Measurements from ENCODE around the gene OTUB2. TPM values are rescaled to one million over a fixed set of nuclear protein-coding genes. Genes with fewer than 3 reads are reported as not detected.
A peak's percentile ranks its signal among the peaks of the same experiment; 100 is the strongest.

The OTUB2 gene
- total and polyA plus RNA-seq, 2 of the 8 experiments (the other 6 are each of a cell fraction or from before 2014, with no cell fraction given) = 2.2 to 4.2 TPM

- TF ChIP-seq RAD21 (IDR thresholded peaks at IDR 0.05 in 1 of 2, conservative IDR thresholded peaks at IDR 0.05 in 1 of 2; ENCODE audit: low read depth in 2 of 2, low read length in 2 of 2) = peak; percentile 64 to 72
- TF ChIP-seq, protein P1, sequence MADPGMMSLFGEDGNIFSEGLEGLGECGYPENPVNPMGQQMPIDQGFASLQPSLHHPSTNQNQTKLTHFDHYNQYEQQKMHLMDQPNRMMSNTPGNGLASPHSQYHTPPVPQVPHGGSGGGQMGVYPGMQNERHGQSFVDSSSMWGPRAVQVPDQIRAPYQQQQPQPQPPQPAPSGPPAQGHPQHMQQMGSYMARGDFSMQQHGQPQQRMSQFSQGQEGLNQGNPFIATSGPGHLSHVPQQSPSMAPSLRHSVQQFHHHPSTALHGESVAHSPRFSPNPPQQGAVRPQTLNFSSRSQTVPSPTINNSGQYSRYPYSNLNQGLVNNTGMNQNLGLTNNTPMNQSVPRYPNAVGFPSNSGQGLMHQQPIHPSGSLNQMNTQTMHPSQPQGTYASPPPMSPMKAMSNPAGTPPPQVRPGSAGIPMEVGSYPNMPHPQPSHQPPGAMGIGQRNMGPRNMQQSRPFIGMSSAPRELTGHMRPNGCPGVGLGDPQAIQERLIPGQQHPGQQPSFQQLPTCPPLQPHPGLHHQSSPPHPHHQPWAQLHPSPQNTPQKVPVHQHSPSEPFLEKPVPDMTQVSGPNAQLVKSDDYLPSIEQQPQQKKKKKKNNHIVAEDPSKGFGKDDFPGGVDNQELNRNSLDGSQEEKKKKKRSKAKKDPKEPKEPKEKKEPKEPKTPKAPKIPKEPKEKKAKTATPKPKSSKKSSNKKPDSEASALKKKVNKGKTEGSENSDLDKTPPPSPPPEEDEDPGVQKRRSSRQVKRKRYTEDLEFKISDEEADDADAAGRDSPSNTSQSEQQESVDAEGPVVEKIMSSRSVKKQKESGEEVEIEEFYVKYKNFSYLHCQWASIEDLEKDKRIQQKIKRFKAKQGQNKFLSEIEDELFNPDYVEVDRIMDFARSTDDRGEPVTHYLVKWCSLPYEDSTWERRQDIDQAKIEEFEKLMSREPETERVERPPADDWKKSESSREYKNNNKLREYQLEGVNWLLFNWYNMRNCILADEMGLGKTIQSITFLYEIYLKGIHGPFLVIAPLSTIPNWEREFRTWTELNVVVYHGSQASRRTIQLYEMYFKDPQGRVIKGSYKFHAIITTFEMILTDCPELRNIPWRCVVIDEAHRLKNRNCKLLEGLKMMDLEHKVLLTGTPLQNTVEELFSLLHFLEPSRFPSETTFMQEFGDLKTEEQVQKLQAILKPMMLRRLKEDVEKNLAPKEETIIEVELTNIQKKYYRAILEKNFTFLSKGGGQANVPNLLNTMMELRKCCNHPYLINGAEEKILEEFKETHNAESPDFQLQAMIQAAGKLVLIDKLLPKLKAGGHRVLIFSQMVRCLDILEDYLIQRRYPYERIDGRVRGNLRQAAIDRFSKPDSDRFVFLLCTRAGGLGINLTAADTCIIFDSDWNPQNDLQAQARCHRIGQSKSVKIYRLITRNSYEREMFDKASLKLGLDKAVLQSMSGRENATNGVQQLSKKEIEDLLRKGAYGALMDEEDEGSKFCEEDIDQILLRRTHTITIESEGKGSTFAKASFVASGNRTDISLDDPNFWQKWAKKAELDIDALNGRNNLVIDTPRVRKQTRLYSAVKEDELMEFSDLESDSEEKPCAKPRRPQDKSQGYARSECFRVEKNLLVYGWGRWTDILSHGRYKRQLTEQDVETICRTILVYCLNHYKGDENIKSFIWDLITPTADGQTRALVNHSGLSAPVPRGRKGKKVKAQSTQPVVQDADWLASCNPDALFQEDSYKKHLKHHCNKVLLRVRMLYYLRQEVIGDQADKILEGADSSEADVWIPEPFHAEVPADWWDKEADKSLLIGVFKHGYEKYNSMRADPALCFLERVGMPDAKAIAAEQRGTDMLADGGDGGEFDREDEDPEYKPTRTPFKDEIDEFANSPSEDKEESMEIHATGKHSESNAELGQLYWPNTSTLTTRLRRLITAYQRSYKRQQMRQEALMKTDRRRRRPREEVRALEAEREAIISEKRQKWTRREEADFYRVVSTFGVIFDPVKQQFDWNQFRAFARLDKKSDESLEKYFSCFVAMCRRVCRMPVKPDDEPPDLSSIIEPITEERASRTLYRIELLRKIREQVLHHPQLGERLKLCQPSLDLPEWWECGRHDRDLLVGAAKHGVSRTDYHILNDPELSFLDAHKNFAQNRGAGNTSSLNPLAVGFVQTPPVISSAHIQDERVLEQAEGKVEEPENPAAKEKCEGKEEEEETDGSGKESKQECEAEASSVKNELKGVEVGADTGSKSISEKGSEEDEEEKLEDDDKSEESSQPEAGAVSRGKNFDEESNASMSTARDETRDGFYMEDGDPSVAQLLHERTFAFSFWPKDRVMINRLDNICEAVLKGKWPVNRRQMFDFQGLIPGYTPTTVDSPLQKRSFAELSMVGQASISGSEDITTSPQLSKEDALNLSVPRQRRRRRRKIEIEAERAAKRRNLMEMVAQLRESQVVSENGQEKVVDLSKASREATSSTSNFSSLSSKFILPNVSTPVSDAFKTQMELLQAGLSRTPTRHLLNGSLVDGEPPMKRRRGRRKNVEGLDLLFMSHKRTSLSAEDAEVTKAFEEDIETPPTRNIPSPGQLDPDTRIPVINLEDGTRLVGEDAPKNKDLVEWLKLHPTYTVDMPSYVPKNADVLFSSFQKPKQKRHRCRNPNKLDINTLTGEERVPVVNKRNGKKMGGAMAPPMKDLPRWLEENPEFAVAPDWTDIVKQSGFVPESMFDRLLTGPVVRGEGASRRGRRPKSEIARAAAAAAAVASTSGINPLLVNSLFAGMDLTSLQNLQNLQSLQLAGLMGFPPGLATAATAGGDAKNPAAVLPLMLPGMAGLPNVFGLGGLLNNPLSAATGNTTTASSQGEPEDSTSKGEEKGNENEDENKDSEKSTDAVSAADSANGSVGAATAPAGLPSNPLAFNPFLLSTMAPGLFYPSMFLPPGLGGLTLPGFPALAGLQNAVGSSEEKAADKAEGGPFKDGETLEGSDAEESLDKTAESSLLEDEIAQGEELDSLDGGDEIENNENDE (IDR thresholded peaks at IDR 0.05; ENCODE audit: insufficient replicate concordance, low read length) = no peak
- TF ChIP-seq, protein P2, sequence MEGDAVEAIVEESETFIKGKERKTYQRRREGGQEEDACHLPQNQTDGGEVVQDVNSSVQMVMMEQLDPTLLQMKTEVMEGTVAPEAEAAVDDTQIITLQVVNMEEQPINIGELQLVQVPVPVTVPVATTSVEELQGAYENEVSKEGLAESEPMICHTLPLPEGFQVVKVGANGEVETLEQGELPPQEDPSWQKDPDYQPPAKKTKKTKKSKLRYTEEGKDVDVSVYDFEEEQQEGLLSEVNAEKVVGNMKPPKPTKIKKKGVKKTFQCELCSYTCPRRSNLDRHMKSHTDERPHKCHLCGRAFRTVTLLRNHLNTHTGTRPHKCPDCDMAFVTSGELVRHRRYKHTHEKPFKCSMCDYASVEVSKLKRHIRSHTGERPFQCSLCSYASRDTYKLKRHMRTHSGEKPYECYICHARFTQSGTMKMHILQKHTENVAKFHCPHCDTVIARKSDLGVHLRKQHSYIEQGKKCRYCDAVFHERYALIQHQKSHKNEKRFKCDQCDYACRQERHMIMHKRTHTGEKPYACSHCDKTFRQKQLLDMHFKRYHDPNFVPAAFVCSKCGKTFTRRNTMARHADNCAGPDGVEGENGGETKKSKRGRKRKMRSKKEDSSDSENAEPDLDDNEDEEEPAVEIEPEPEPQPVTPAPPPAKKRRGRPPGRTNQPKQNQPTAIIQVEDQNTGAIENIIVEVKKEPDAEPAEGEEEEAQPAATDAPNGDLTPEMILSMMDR (IDR thresholded peaks at IDR 0.05; ENCODE audit: control extremely low read depth in 1 of 3, insufficient read depth in 1 of 3, low read depth in 1 of 3, low read length in 3 of 3) = peak; percentile 81 to 97 (median 97)
These were observed 10.4 kb downstream of the OTUB2 start (continued) for GRCh38 chr14:94036313-94037167.

Measured in H1 (cell line).